ENCODE results near the gene TAF6.

TAF6 gene

DNA sequence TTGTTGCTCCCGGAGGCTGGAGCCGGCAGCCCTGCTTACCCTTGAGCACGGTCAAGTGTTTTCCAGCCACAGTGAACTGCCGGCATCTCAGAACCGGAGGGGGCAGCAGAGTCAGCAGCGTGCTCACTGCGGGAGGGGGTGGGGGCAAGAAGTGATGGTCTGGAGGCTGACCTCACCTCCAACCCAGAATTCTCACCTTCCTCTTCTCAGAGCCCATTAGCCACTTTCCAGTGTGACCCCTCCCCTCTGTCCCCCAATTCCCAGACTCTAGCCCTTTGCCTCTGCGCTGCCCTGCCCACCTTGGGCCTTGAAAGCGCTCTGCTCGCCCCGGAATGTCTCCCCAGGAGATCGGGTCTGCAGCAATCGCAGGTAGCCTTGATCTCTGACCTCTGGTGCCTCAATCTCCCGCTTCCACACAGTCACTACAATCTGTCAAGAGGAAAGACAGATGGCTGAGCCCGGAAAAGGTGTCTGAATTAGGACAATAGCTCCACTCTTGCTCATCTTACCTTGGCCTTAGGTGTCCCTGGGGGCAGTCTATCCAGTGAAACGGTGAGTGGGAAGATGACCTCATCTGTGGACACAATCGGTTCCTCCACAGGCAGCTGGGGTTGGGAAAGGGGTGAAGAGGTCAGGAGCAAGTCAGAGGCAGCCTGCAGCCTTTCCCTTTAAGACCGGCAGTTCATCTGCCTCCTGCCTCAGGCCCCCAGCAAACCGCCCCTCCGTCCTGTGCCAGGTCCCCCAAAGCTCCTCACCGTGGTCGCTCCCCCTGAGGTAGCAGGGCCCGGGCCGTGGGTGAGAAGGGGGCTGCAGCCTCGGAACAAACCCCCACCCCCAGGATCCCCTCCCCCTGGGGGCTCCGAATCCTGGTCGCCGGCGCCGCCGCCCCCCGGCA is 38.4 kb upstream of the TAF6 start (continued):
- TF ChIP-seq, protein P1, sequence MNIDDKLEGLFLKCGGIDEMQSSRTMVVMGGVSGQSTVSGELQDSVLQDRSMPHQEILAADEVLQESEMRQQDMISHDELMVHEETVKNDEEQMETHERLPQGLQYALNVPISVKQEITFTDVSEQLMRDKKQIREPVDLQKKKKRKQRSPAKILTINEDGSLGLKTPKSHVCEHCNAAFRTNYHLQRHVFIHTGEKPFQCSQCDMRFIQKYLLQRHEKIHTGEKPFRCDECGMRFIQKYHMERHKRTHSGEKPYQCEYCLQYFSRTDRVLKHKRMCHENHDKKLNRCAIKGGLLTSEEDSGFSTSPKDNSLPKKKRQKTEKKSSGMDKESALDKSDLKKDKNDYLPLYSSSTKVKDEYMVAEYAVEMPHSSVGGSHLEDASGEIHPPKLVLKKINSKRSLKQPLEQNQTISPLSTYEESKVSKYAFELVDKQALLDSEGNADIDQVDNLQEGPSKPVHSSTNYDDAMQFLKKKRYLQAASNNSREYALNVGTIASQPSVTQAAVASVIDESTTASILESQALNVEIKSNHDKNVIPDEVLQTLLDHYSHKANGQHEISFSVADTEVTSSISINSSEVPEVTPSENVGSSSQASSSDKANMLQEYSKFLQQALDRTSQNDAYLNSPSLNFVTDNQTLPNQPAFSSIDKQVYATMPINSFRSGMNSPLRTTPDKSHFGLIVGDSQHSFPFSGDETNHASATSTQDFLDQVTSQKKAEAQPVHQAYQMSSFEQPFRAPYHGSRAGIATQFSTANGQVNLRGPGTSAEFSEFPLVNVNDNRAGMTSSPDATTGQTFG (tag by site-specific recombination; IDR thresholded peaks at IDR 0.05; ENCODE audit: borderline replicate concordance): no peak
- TF ChIP-seq ZNF146 (tag by site-specific recombination; IDR thresholded peaks at IDR 0.05) (no peak; the same call in 1 of the 2 replicates), ZNF785 (tag by site-specific recombination; IDR thresholded peaks at IDR 0.05) (no peak), ZNF10 (tag by site-specific recombination; IDR thresholded peaks at IDR 0.05) (no peak), ZNF426 (tag by site-specific recombination; IDR thresholded peaks at IDR 0.05) (no peak), ZBTB1 (tag by site-specific recombination; IDR thresholded peaks at IDR 0.05) (no peak), ZNF768 (tag by site-specific recombination; IDR thresholded peaks at IDR 0.05) (no peak), ZNF121 (tag by site-specific recombination; IDR thresholded peaks at IDR 0.05) (no peak), ZNF335 (tag by site-specific recombination; conservative IDR thresholded peaks at IDR 0.05) (peak; percentile 94), ZNF366 (tag by site-specific recombination; conservative IDR thresholded peaks at IDR 0.05) (peak; percentile 66), ZNF529 (tag by site-specific recombination; IDR thresholded peaks at IDR 0.05; ENCODE audit: insufficient replicate concordance) (no peak), ZNF600 (tag by site-specific recombination; IDR thresholded peaks at IDR 0.05) (0 out of 2 replicates have a peak, but pooled peaks have one; percentile 57), ZNF792 (tag by site-specific recombination; IDR thresholded peaks at IDR 0.05) (no peak), ZNF394 (tag by site-specific recombination; IDR thresholded peaks at IDR 0.05; ENCODE audit: borderline replicate concordance) (peak; percentile 14; the same call in 1 of the 2 replicates), TRIM28 (IDR thresholded peaks at IDR 0.05; ENCODE audit: borderline replicate concordance, low read length) (no peak), ZNF404 (tag by site-specific recombination; IDR thresholded peaks at IDR 0.05) (no peak)
- TF ChIP-seq, protein P2, sequence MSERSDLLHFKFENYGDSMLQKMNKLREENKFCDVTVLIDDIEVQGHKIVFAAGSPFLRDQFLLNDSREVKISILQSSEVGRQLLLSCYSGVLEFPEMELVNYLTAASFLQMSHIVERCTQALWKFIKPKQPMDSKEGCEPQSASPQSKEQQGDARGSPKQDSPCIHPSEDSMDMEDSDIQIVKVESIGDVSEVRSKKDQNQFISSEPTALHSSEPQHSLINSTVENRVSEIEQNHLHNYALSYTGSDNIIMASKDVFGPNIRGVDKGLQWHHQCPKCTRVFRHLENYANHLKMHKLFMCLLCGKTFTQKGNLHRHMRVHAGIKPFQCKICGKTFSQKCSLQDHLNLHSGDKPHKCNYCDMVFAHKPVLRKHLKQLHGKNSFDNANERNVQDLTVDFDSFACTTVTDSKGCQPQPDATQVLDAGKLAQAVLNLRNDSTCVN (tag by site-specific recombination; optimal IDR thresholded peaks at IDR 0.05): no peak
- TF ChIP-seq, protein P3, sequence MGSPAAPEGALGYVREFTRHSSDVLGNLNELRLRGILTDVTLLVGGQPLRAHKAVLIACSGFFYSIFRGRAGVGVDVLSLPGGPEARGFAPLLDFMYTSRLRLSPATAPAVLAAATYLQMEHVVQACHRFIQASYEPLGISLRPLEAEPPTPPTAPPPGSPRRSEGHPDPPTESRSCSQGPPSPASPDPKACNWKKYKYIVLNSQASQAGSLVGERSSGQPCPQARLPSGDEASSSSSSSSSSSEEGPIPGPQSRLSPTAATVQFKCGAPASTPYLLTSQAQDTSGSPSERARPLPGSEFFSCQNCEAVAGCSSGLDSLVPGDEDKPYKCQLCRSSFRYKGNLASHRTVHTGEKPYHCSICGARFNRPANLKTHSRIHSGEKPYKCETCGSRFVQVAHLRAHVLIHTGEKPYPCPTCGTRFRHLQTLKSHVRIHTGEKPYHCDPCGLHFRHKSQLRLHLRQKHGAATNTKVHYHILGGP (tag by site-specific recombination; IDR thresholded peaks at IDR 0.05): no peak
- TF ChIP-seq, protein P4, sequence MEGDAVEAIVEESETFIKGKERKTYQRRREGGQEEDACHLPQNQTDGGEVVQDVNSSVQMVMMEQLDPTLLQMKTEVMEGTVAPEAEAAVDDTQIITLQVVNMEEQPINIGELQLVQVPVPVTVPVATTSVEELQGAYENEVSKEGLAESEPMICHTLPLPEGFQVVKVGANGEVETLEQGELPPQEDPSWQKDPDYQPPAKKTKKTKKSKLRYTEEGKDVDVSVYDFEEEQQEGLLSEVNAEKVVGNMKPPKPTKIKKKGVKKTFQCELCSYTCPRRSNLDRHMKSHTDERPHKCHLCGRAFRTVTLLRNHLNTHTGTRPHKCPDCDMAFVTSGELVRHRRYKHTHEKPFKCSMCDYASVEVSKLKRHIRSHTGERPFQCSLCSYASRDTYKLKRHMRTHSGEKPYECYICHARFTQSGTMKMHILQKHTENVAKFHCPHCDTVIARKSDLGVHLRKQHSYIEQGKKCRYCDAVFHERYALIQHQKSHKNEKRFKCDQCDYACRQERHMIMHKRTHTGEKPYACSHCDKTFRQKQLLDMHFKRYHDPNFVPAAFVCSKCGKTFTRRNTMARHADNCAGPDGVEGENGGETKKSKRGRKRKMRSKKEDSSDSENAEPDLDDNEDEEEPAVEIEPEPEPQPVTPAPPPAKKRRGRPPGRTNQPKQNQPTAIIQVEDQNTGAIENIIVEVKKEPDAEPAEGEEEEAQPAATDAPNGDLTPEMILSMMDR (tag by site-specific recombination; IDR thresholded peaks at IDR 0.05): peak; percentile 74
- TF ChIP-seq, protein P5, sequence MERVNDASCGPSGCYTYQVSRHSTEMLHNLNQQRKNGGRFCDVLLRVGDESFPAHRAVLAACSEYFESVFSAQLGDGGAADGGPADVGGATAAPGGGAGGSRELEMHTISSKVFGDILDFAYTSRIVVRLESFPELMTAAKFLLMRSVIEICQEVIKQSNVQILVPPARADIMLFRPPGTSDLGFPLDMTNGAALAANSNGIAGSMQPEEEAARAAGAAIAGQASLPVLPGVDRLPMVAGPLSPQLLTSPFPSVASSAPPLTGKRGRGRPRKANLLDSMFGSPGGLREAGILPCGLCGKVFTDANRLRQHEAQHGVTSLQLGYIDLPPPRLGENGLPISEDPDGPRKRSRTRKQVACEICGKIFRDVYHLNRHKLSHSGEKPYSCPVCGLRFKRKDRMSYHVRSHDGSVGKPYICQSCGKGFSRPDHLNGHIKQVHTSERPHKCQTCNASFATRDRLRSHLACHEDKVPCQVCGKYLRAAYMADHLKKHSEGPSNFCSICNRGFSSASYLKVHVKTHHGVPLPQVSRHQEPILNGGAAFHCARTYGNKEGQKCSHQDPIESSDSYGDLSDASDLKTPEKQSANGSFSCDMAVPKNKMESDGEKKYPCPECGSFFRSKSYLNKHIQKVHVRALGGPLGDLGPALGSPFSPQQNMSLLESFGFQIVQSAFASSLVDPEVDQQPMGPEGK (tag by site-specific recombination; IDR thresholded peaks at IDR 0.05): peak; percentile 73
- TF ChIP-seq, protein P6, sequence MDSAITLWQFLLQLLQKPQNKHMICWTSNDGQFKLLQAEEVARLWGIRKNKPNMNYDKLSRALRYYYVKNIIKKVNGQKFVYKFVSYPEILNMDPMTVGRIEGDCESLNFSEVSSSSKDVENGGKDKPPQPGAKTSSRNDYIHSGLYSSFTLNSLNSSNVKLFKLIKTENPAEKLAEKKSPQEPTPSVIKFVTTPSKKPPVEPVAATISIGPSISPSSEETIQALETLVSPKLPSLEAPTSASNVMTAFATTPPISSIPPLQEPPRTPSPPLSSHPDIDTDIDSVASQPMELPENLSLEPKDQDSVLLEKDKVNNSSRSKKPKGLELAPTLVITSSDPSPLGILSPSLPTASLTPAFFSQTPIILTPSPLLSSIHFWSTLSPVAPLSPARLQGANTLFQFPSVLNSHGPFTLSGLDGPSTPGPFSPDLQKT (IDR thresholded peaks at IDR 0.05; ENCODE audit: borderline replicate concordance, low read depth, low read length): no peak
- TF ChIP-seq, protein P7, sequence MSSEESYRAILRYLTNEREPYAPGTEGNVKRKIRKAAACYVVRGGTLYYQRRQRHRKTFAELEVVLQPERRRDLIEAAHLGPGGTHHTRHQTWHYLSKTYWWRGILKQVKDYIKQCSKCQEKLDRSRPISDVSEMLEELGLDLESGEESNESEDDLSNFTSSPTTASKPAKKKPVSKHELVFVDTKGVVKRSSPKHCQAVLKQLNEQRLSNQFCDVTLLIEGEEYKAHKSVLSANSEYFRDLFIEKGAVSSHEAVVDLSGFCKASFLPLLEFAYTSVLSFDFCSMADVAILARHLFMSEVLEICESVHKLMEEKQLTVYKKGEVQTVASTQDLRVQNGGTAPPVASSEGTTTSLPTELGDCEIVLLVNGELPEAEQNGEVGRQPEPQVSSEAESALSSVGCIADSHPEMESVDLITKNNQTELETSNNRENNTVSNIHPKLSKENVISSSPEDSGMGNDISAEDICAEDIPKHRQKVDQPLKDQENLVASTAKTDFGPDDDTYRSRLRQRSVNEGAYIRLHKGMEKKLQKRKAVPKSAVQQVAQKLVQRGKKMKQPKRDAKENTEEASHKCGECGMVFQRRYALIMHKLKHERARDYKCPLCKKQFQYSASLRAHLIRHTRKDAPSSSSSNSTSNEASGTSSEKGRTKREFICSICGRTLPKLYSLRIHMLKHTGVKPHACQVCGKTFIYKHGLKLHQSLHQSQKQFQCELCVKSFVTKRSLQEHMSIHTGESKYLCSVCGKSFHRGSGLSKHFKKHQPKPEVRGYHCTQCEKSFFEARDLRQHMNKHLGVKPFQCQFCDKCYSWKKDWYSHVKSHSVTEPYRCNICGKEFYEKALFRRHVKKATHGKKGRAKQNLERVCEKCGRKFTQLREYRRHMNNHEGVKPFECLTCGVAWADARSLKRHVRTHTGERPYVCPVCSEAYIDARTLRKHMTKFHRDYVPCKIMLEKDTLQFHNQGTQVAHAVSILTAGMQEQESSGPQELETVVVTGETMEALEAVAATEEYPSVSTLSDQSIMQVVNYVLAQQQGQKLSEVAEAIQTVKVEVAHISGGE (tag by site-specific recombination; conservative IDR thresholded peaks at IDR 0.05; ENCODE audit: low read depth): peak; percentile 7
- TF ChIP-seq, protein P8, sequence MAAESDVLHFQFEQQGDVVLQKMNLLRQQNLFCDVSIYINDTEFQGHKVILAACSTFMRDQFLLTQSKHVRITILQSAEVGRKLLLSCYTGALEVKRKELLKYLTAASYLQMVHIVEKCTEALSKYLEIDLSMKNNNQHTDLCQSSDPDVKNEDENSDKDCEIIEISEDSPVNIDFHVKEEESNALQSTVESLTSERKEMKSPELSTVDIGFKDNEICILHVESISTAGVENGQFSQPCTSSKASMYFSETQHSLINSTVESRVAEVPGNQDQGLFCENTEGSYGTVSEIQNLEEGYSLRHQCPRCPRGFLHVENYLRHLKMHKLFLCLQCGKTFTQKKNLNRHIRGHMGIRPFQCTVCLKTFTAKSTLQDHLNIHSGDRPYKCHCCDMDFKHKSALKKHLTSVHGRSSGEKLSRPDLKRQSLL (tag by site-specific recombination; IDR thresholded peaks at IDR 0.05): peak; percentile 76; the same call in 1 of the 2 replicates

All from HEK293 (cell line).